Stomach (tissue), 4 donors: ENCODE results near the gene LSM5.

ENCODE experiments used
- EP300 ChIP-seq: sonication (generic); formaldehyde crosslinking; IDR thresholded peaks from one replicate; pipeline ENCODE4 v1.6.1; 2017; ENCODE audit warnings: antibody characterized with exemption
- POLR2AphosphoS5 ChIP-seq, 3 donors: sonication (generic); formaldehyde crosslinking; IDR thresholded peaks; one replicate each; pipeline ENCODE4 v1.6.1; 2016; ENCODE audit warnings: antibody characterized with exemption in 3 of 3
- TF ChIP-seq, protein P1 (sequence below), 7 experiments: fragments of 450-650 bp in 4 of 7; fragments of 200-600 bp in 3 of 7; sonication (generic) in 3 of 7; IDR thresholded peaks; one replicate each; pipeline ENCODE4 v1.5.1; 2016 to 2019; ENCODE audit warnings: antibody characterized with exemption in 7 of 7, control low read depth in 2 of 7, mild to moderate bottlenecking in 1 of 7

- TF ChIP-seq, protein P1, sequence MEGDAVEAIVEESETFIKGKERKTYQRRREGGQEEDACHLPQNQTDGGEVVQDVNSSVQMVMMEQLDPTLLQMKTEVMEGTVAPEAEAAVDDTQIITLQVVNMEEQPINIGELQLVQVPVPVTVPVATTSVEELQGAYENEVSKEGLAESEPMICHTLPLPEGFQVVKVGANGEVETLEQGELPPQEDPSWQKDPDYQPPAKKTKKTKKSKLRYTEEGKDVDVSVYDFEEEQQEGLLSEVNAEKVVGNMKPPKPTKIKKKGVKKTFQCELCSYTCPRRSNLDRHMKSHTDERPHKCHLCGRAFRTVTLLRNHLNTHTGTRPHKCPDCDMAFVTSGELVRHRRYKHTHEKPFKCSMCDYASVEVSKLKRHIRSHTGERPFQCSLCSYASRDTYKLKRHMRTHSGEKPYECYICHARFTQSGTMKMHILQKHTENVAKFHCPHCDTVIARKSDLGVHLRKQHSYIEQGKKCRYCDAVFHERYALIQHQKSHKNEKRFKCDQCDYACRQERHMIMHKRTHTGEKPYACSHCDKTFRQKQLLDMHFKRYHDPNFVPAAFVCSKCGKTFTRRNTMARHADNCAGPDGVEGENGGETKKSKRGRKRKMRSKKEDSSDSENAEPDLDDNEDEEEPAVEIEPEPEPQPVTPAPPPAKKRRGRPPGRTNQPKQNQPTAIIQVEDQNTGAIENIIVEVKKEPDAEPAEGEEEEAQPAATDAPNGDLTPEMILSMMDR (IDR thresholded peaks at IDR 0.05) = no peak
- TF ChIP-seq EP300 = no peak
- TF ChIP-seq POLR2AphosphoS5 (IDR thresholded peaks at IDR 0.05) = no peak
Observed at GRCh38 chr7:32535162-32535702, 45.1 kb upstream of the LSM5 start.
